ENCODE results near the gene AUNIP. TPM values are rescaled to one million over a fixed set of nuclear protein-coding genes. Genes with fewer than 3 reads are reported as not detected.

The AUNIP gene
- total RNA-seq, 1 donor from 2014 or later: not detected

- no peak for DNase-seq (ENCODE audit: low spot score)
Observed at GRCh38 chr1:25811384-25812082, 47.7 kb downstream of the AUNIP start.

DNA sequence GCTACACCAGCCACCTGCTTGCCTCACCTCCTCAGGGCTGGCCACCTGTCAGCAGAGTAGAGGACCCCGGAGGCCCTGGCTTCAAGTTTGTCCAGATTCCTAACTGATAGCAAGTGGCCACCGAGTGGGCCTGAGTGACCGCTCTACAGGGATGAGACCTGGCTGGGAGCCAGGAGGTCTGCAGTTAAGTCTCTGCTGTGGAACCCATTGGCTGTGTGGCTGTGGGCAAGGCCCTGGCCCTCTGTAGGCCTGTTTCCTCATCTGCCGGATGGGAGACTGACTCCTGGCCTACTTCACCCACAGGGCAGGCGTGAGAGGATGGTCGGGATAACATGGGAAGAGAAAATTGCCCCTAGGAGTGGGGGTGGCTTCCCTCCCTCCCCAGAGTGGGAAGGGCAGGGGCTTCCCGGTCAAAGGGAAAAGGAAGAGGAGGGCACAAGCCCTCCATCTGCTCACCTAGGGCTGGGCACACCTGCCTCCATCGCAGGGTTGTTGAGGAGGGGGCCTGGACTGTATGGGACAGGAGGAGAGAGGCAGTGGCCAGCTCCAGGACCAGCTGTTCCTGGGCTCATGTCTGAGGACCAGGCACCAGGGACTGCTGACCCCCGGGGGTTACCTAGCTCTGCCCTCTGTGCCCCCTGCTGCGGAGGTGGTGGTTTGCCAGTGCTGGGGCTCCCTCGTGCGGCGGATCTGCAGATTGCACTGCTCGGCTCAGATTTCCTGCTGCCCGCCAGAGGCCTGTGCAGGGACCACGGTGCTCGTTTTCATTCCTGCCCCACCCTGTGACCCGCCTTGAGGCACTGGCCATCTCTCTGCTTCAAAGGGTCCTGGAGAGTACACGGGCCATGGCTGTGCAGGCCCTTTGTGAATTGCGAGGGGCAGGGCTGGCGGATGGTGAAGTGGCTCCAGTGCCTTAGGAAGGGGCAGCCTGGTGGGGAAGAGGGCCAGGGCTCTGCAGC is 48.6 kb downstream of the AUNIP start:
- peak; percentile 92 for DNase-seq (ENCODE audit: low spot score)

GRCh38 chr1:25809929-25810328 is 49.3 kb downstream of the AUNIP start:
- no peak for DNase-seq (ENCODE audit: low spot score)

GRCh38 chr1:25809283-25809926 is 49.9 kb downstream of the AUNIP start:
- no peak for DNase-seq (ENCODE audit: low spot score)

- DNase-seq (ENCODE audit: low spot score): no peak
Observed at GRCh38 chr1:25808481-25809244, 50.6 kb downstream of the AUNIP start.

- DNase-seq (ENCODE audit: low spot score): no peak
Observed at GRCh38 chr1:25807480-25808390, 51.5 kb downstream of the AUNIP start.

DNA sequence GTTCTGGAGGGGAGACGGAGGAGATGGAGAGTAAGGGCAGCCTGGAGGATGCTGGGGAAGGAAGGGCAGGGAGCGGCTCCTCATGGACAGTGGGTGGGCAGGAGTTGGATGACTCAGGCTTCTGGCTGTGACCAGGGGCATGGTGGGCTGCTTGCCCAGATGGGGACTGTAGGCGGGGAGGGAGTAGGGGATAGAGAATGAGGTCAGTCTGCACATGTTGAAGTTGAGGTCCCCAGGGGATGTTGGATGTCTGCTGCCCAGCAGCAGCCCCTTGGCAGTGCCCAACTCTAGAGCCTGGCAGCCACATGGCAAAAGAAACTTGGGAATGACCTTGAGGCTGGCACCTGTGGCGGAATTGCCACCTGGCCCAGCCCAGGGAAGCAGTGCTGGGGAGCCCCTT is 52.8 kb downstream of the AUNIP start:
- DNase-seq (ENCODE audit: low spot score): no peak

- no peak for DNase-seq (ENCODE audit: low spot score)
Observed at GRCh38 chr1:25805863-25806225, 53.4 kb downstream of the AUNIP start.

DNA sequence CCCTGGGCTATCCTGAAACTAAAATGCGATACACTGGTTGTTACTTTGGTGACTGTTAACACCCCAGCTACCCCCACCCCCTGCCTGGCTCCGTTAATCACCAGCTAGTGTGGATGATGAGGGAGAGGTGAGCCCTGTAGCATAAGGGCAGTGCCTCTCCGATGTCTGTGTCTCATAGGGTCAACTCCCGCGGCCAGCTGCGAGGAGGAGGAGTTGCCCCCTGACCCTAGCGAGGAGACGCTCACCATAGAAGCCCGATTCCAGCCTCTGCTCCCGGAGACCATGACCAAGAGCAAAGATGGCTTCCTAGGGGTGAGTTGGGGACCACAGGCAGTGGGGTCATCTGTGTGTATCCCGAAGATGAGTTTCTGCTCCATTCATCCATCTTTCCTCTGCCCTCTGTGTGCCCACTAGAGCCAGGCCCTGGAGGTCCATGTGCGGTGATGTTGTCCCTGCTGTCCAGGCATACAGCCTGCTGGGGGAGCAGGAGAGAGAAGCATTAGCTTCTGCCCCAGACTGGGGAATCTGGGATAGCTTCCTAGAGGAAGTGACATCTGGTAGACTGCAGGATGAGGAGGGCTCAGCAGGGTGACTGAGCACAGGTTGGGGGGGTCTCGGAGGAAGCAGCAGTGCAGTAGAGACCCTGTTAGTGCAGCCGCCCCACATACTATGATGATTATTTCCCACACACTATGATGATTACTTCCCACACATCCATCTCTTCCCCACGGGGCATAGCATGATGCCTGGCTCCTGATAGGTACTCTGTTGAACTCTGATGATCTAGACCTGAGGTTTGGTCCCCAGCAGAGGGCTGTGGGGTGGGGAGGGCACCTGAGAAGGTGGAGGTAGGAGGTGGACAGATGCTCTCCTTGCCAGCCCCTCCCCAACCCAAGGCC is 54.0 kb downstream of the AUNIP start:
- DNase-seq (ENCODE audit: low spot score): no peak

DNA sequence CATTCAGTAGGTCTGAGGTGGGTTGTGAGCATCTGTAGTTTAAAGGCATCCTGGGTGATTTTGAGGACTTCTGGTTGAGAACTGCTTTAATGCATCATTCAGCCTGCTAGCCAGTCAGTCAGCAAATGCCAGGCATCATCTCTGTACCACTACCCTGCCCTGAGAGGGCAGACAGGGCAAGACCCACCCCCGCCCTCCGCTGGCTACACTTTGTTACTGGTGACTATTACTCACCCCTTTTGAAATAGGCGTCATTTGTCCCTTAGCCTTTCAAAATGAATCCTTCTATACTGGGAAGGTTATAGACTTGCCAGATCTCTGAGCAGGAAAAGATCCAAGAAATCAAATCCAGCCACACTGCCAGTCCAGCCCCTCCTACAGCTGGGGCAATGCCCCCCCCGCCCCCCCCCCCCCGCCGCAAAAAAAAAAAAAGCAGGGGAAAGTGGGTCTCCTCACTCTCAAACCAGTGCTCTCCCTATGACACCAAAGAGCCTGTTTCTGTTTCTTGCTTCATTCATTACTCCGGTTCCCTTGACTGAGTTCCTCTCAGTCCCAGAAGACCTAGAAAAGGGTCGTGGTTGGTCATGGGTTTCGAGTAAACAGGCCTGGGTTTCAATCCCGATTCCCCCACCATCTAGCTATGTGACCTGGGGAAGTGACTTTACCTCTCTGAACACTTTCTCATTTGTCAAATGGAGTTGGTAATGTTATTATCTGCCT is 54.9 kb downstream of the AUNIP start:
- no peak for DNase-seq (ENCODE audit: low spot score)

DNA sequence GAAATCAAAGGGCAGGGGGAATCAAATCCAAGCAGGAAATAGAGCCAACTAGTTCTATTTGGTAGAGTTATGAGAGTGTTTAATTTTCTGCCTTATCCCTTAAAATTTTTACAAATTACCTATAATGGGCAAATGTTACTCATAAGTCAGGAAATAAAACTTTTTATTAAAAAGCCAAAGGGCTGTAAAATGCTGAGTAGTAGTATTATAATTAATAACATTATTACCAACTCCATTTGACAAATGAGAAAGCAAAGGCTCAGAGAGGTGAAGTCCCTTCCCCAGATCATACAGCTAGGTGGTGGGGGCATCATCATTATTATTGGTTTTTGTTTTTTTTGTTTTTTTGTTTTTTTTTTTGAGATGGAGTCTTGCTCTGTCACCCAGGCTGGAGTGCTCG is 55.9 kb downstream of the AUNIP start:
- DNase-seq (ENCODE audit: low spot score): no peak

GRCh38 chr1:25802915-25803314 is 56.3 kb downstream of the AUNIP start:
- DNase-seq (ENCODE audit: low spot score): no peak

DNA sequence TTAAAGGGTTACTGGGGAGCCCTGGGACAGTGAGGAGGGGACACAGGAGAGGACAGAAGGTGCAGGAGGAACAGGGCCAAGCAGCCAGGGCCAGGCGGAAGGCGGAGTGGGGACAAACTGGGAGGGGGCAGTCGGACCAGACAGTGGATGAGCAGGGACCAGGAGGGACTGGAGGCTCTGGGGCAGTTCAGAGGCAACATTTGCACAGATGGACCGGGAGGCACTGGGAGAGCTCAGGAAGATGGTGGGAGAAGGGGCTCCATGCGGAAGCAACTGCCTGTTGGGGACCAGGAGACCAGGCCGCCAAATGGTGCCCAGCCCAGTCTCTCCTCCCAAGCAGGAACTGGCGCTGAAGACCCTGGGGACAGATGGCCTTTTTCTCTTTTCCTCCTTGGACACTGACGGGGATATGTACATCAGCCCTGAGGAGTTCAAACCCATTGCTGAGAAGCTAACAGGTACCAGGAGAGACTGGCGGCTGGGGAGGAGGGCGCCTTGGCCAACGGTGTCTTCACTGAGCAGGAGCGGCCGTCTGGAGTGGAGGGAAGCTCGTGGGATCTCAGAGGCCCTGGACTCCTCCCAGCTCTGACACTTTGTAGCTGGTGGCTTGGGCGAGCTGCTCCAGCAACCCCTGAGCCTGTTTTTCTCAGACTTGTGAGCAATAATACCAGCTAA is 58.4 kb downstream of the AUNIP start:
- DNase-seq (ENCODE audit: low spot score): no peak

- DNase-seq (ENCODE audit: low spot score): no peak
Observed at GRCh38 chr1:25799935-25800702, 59.1 kb downstream of the AUNIP start, which contains the start of gene SELENON. Gene SELENON, plus strand, starts transcription at chr1:25800193. Its CDS starts 38 bp downstream, at chr1:25800231.

- no peak for DNase-seq (ENCODE audit: low spot score)
Observed at GRCh38 chr1:25799352-25799934, 59.8 kb downstream of the AUNIP start.

DNA sequence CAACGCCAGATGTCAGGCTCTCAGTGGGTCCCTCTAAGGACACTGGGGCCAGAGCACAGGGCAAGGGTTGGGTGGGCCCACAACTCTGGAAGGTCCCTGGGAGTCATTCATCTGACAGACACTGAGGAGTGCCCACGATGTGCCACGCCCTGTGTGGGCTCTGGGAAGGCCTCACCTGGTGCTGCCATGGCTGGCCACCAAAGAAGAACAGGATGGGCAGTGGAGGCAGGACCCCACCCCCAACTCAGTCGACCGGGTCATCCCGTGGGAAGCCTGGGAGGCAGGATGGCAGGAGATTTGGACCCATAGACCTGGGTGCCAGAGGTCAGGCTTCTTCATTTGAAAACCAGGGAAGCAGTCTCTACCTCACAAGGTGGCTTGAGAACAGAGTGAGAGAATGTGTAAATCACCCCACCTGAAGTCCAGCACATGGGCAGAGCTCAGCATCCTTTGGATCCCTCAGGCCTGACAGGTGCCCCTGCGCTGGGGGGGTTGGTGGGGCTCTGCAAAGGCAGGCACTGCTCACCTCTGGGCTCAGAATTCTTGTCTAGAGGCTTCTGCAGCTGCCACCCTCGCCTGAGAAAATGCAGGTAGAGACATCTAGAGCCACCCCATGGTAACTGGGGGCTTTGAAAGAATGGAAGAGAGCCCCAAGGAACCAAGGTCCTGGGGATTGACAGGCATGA is 60.4 kb downstream of the AUNIP start:
- DNase-seq (ENCODE audit: low spot score): no peak

Measured in mesenteric fat pad (tissue), 1 donor.